Measurements from ENCODE around the gene MTR.
"Not testable (repeated sequence)": the region's sequence is repeated elsewhere in the genome, so short reads cannot be mapped to it uniquely, and the experiment has no call there.

Gene MTR

GRCh38 chr1:236854605-236854983, 59.5 kb downstream of the MTR start:
- TF ChIP-seq CREB5 (CRISPR knock-in tag; IDR thresholded peaks at IDR 0.05; ENCODE audit: low read depth) (no peak), TCF4 (CRISPR knock-in tag; IDR thresholded peaks at IDR 0.05; ENCODE audit: borderline replicate concordance) (no peak), ISL1 (CRISPR knock-in tag; IDR thresholded peaks at IDR 0.05) (no peak), CSRNP3 (CRISPR knock-in tag; IDR thresholded peaks at IDR 0.05) (no peak), SNAI2 (CRISPR knock-in tag; IDR thresholded peaks at IDR 0.05) (no peak), POU6F1 (CRISPR knock-in tag; IDR thresholded peaks at IDR 0.05; ENCODE audit: borderline replicate concordance, low read depth) (no peak), RARB (CRISPR knock-in tag; IDR thresholded peaks at IDR 0.05) (no peak), ZNF8 (CRISPR knock-in tag; IDR thresholded peaks at IDR 0.05) (no peak), TOX (CRISPR knock-in tag; IDR thresholded peaks at IDR 0.05; ENCODE audit: borderline replicate concordance) (no peak), ZNF70 (CRISPR knock-in tag; IDR thresholded peaks at IDR 0.05) (no peak), PPARA (CRISPR knock-in tag; IDR thresholded peaks at IDR 0.05; ENCODE audit: borderline replicate concordance) (no peak), ZFP30 (CRISPR knock-in tag; IDR thresholded peaks at IDR 0.05) (no peak), CSDC2 (CRISPR knock-in tag; IDR thresholded peaks at IDR 0.05) (no peak)
- peak; percentile 56 for ATAC-seq

GRCh38 chr1:236856649-236857048, 61.6 kb downstream of the MTR start:
- ATAC-seq = not testable (repeated sequence)

GRCh38 chr1:236858165-236858564, 63.1 kb downstream of the MTR start:
- TF ChIP-seq BACH2 (CRISPR knock-in tag; IDR thresholded peaks at IDR 0.05; ENCODE audit: borderline replicate concordance) = no peak
- ATAC-seq = no peak

- no peak for ATAC-seq
- TF ChIP-seq ZFP30 (CRISPR knock-in tag; IDR thresholded peaks at IDR 0.05) (no peak), OSR1 (CRISPR knock-in tag; IDR thresholded peaks at IDR 0.05) (no peak), SNAI2 (CRISPR knock-in tag; IDR thresholded peaks at IDR 0.05) (no peak), CREB5 (CRISPR knock-in tag; IDR thresholded peaks at IDR 0.05; ENCODE audit: low read depth) (no peak), ARNTL (CRISPR knock-in tag; IDR thresholded peaks at IDR 0.05; ENCODE audit: borderline replicate concordance, low read depth) (no peak), ISL1 (CRISPR knock-in tag; IDR thresholded peaks at IDR 0.05) (no peak), RARB (CRISPR knock-in tag; IDR thresholded peaks at IDR 0.05) (no peak), ZC3H10 (CRISPR knock-in tag; IDR thresholded peaks at IDR 0.05) (no peak), CSRNP3 (CRISPR knock-in tag; IDR thresholded peaks at IDR 0.05) (no peak), CSDC2 (CRISPR knock-in tag; IDR thresholded peaks at IDR 0.05) (no peak), BACH2 (CRISPR knock-in tag; IDR thresholded peaks at IDR 0.05; ENCODE audit: borderline replicate concordance) (no peak), POU6F1 (CRISPR knock-in tag; IDR thresholded peaks at IDR 0.05; ENCODE audit: borderline replicate concordance, low read depth) (no peak), GLIS3 (CRISPR knock-in tag; IDR thresholded peaks at IDR 0.05) (no peak), TSHZ2 (CRISPR knock-in tag; IDR thresholded peaks at IDR 0.05) (no peak)
These were observed 65.0 kb downstream of the MTR start for GRCh38 chr1:236860101-236860500.

Measured in SK-N-SH treated with all-trans-retinoic acid at 6 μM for 48 hours (cell line).